Glutamatergic neuron (in vitro differentiated cells): Measurements from ENCODE around the gene GLYR1. TPM values are rescaled to one million over a fixed set of nuclear protein-coding genes. Genes with fewer than 3 reads are reported as not detected.

Source experiments
- DNase-seq: peaks from one replicate; pipeline ENCODE4 v3.0.0; 2022
- H3K27ac Mint-ChIP-seq: one replicate; pipeline ENCODE4 v1.8.0; 2020; ENCODE audit warnings: mild to moderate bottlenecking, mixed read lengths, inconsistent platforms; ENCODE audit not compliant: unreplicated experiment
- H3K27me3 Mint-ChIP-seq: one replicate; pipeline ENCODE4 v1.8.0; 2020; ENCODE audit warnings: mild to moderate bottlenecking, moderate library complexity, mixed read lengths, inconsistent platforms; ENCODE audit not compliant: unreplicated experiment
- H3K36me3 Mint-ChIP-seq: one replicate; pipeline ENCODE4 v1.8.0; 2020; ENCODE audit warnings: mild to moderate bottlenecking, mixed read lengths, inconsistent platforms; ENCODE audit not compliant: unreplicated experiment
- H3K4me1 Mint-ChIP-seq: one replicate; pipeline ENCODE4 v1.8.0; 2020; ENCODE audit warnings: mild to moderate bottlenecking, low read depth, mixed read lengths, inconsistent platforms; ENCODE audit not compliant: unreplicated experiment
- H3K4me3 Mint-ChIP-seq: one replicate; pipeline ENCODE4 v1.8.0; 2020; ENCODE audit warnings: mild to moderate bottlenecking, mixed read lengths, inconsistent platforms; ENCODE audit not compliant: unreplicated experiment
- H3K9me3 Mint-ChIP-seq: one replicate; pipeline ENCODE4 v1.8.0; 2020; ENCODE audit warnings: mild to moderate bottlenecking, moderate library complexity, mixed read lengths, inconsistent platforms; ENCODE audit not compliant: unreplicated experiment
- CTCF ChIP-seq: fragments of 200-600 bp; sonication (generic); IDR thresholded peaks from one replicate; pipeline ENCODE4 v1.5.0; 2021; ENCODE audit not compliant: partially characterized antibody, unreplicated experiment
- total RNA-seq: library from RNA; stranded (reverse); fragmentation: NEBNext Ultra II Directional; extraction: Animal tissue kit (Norgen Biotek cat#: 25700); gene quantifications from one replicate; pipeline ENCODE4 v1.2.1, GENCODE V29; 2021; ENCODE audit not compliant: unreplicated experiment

GLYR1 gene
- total RNA-seq, 1 donor from 2014 or later = 133 TPM

GRCh38 chr16:4847774-4848587, 893 bp upstream of the GLYR1 start:
- H3K9me3 Mint-ChIP-seq = peaks cover 2% of the 10 kb centered on the region
- H3K27ac Mint-ChIP-seq = peak overlapping the region; percentile 2
- H3K4me1 Mint-ChIP-seq = peaks cover 19% of the 10 kb centered on the region
- peak; percentile 60 for DNase-seq
- H3K4me3 Mint-ChIP-seq = peak overlapping the region; percentile 86
- H3K27me3 Mint-ChIP-seq = no peaks in the 10 kb centered on the region
- no peak for TF ChIP-seq CTCF
- no peaks in the 10 kb centered on the region for H3K36me3 Mint-ChIP-seq

GRCh38 chr16:4846503-4846900, 586 bp downstream of the GLYR1 start:
- Mint-ChIP-seq H3K4me1 (peaks cover 19% of the 10 kb centered on the region), H3K36me3 (no peaks in the 10 kb centered on the region), H3K4me3 (peak overlapping the region; percentile 95), H3K9me3 (peaks cover 2% of the 10 kb centered on the region), H3K27ac (peak overlapping the region; percentile 66), H3K27me3 (no peaks in the 10 kb centered on the region)
- no peak for TF ChIP-seq CTCF
- DNase-seq = peak; percentile 67

- H3K9me3 Mint-ChIP-seq = peaks cover 2% of the 10 kb centered on the region
Measured at GRCh38 chr16:4840984-4841383, 6.1 kb downstream of the GLYR1 start.

GRCh38 chr16:4839942-4840341, 7.1 kb downstream of the GLYR1 start:
- no peak overlapping the region for H3K4me3 Mint-ChIP-seq
- H3K27me3 Mint-ChIP-seq = peaks cover 2% of the 10 kb centered on the region
- no peaks in the 10 kb centered on the region for H3K36me3 Mint-ChIP-seq
- peaks cover 2% of the 10 kb centered on the region for H3K9me3 Mint-ChIP-seq
- H3K4me1 Mint-ChIP-seq = no peaks in the 10 kb centered on the region
- no peak for TF ChIP-seq CTCF
- DNase-seq = no peak
- H3K27ac Mint-ChIP-seq = no peak overlapping the region

More at GRCh38 chr16:4840984-4841383, 6.1 kb downstream of the GLYR1 start:
- no peak for TF ChIP-seq CTCF
- H3K27me3 Mint-ChIP-seq = peaks cover 2% of the 10 kb centered on the region
- H3K4me3 Mint-ChIP-seq = no peak overlapping the region
- no peaks in the 10 kb centered on the region for H3K36me3 Mint-ChIP-seq
- no peak for DNase-seq
- H3K27ac Mint-ChIP-seq = no peak overlapping the region
- H3K4me1 Mint-ChIP-seq = peaks cover 6% of the 10 kb centered on the region

GRCh38 chr16:4837733-4838501, 9.2 kb downstream of the GLYR1 start:
- no peak overlapping the region for H3K27ac Mint-ChIP-seq
- H3K36me3 Mint-ChIP-seq = no peaks in the 10 kb centered on the region
- TF ChIP-seq CTCF = no peak
- H3K4me1 Mint-ChIP-seq = no peaks in the 10 kb centered on the region
- peaks cover 2% of the 10 kb centered on the region for H3K27me3 Mint-ChIP-seq
- H3K4me3 Mint-ChIP-seq = no peak overlapping the region
- DNase-seq = no peak
- peaks cover 2% of the 10 kb centered on the region for H3K9me3 Mint-ChIP-seq
